ENCODE measurements around the gene PSMB3. TPM values are rescaled to one million over a fixed set of nuclear protein-coding genes. Genes with fewer than 3 reads are reported as not detected.

The PSMB3 gene
- polyA plus RNA-seq, 1 of the 3 experiments (the other 2 are of a cell fraction), result 533 TPM

- Histone ChIP-seq H3F3A (replicated peaks; ENCODE audit: insufficient read depth) (peaks cover 6% of the 10 kb centered on the region), H3K9ac (no peak overlapping the region), H3K27ac (ENCODE audit: low read depth in 2 of 2, low read length in 1 of 2) (no peak overlapping the region), H3K36me3 (replicated peaks in 1 of 2; ENCODE audit: control insufficient read depth in 1 of 2, insufficient read depth in 2 of 2, low read length in 1 of 2) (peaks cover 27 to 81% of the 10 kb centered on the region in 2 experiments), H2AFZ (ENCODE audit: low read depth) (no peak overlapping the region), H3K9me2 (no peaks in the 10 kb centered on the region), H4K20me1 (ENCODE audit: insufficient read depth) (no peaks in the 10 kb centered on the region), H3K27me3 (ENCODE audit: insufficient read depth) (no peaks in the 10 kb centered on the region), H3K4me1 (ENCODE audit: control insufficient read depth in 1 of 2, insufficient read depth in 2 of 2, low read depth in 1 of 2, low read length in 1 of 2) (peaks cover 0 to 4% of the 10 kb centered on the region in 2 experiments; a peak in 1 of 4 replicates), H3K4me2 (no peak overlapping the region), H3K9me3 (no peaks in the 10 kb centered on the region), H3K79me2 (ENCODE audit: insufficient read depth) (no peaks in the 10 kb centered on the region), H3K4me3 (ENCODE audit: low read depth in 2 of 2, low read length in 1 of 2) (no peak overlapping the region)
- DNase-seq, result no peak
- WGBS (ENCODE audit: low lambda C conversion rate), result 87% methylated on average over 10 of the region's 12 CpGs
- ChIA-PET CTCF (interaction anchor here (0.6 to 2.8 kb wide), 4 partner anchors 11 to 181 kb away, joined by 3 to 9 read pairs (median 4); partner anchors contain the start of gene CISD3), POLR2A (interaction anchor here (0.6 to 1.7 kb wide), 2 partner anchors 11 to 65 kb away, joined by 4 to 11 read pairs; no protein-coding TSS in a partner anchor)
- no peak for TF ChIP-seq NFIC (IDR thresholded peaks at IDR 0.05; ENCODE audit: borderline replicate concordance)
- TF ChIP-seq TEAD4 (IDR thresholded peaks at IDR 0.05; ENCODE audit: borderline replicate concordance, insufficient read depth), result no peak
- no peak for TF ChIP-seq CHD2 (IDR thresholded peaks at IDR 0.05; ENCODE audit: low read length, partially characterized antibody)
- TF ChIP-seq TCF12 (IDR thresholded peaks at IDR 0.05), result no peak
- TF ChIP-seq ELF1 (IDR thresholded peaks at IDR 0.05), result no peak
- no peak for TF ChIP-seq JUND (IDR thresholded peaks at IDR 0.05)
- no peak for TF ChIP-seq RCOR1 (IDR thresholded peaks at IDR 0.05; ENCODE audit: low read length)
- TF ChIP-seq RXRA (IDR thresholded peaks at IDR 0.05; ENCODE audit: borderline replicate concordance, low read depth), result no peak
- no peak for TF ChIP-seq CTCF (IDR thresholded peaks at IDR 0.05)
- TF ChIP-seq FOSL2 (IDR thresholded peaks at IDR 0.05; ENCODE audit: borderline replicate concordance, low read depth), result no peak
- no peak for TF ChIP-seq NRF1 (IDR thresholded peaks at IDR 0.05; ENCODE audit: low read depth, low read length)
- TF ChIP-seq GATA2 (CRISPR knock-in tag; IDR thresholded peaks at IDR 0.05), result no peak
- no peak for TF ChIP-seq FOXM1 (IDR thresholded peaks at IDR 0.05; ENCODE audit: low read depth)
These were observed 35.3 kb upstream of the PSMB3 start for GRCh38 chr17:38717139-38717745.

- DNase-seq, result no peak
- Histone ChIP-seq H3K9me2 (no peaks in the 10 kb centered on the region), H4K20me1 (ENCODE audit: insufficient read depth) (no peaks in the 10 kb centered on the region), H3K27me3 (ENCODE audit: insufficient read depth) (no peaks in the 10 kb centered on the region), H3K4me2 (no peak overlapping the region), H3K9me3 (no peaks in the 10 kb centered on the region), H3K9ac (no peak overlapping the region), H3F3A (replicated peaks; ENCODE audit: insufficient read depth) (peaks cover 11% of the 10 kb centered on the region), H3K79me2 (ENCODE audit: insufficient read depth) (no peaks in the 10 kb centered on the region), H3K27ac (ENCODE audit: low read depth in 2 of 2, low read length in 1 of 2) (no peak overlapping the region), H3K4me1 (ENCODE audit: control insufficient read depth in 1 of 2, insufficient read depth in 2 of 2, low read depth in 1 of 2, low read length in 1 of 2) (peaks cover 4 to 13% of the 10 kb centered on the region in 2 experiments; a peak in 1 of 4 replicates), H3K36me3 (replicated peaks in 1 of 2; ENCODE audit: control insufficient read depth in 1 of 2, insufficient read depth in 2 of 2, low read length in 1 of 2) (peaks cover 19 to 71% of the 10 kb centered on the region in 2 experiments), H2AFZ (ENCODE audit: low read depth) (no peak overlapping the region), H3K4me3 (ENCODE audit: low read depth in 2 of 2, low read length in 1 of 2) (no peak overlapping the region)
- ChIA-PET CTCF (interaction anchor here (1.0 to 2.7 kb wide), 3 partner anchors 15 to 52 kb away, joined by 3 to 16 read pairs (median 3); no protein-coding TSS in a partner anchor), POLR2A (interaction anchor here (1.7 kb wide), 1 partner anchor 9 kb away, joined by 3 read pairs; no protein-coding TSS in a partner anchor)
- 97% methylated on average over 19 of the region's 29 CpGs for WGBS (ENCODE audit: low lambda C conversion rate)
- TF ChIP-seq REST (IDR thresholded peaks at IDR 0.05; ENCODE audit: low read depth, low read length) (no peak), EP300 (IDR thresholded peaks at IDR 0.05; ENCODE audit: borderline replicate concordance in 1 of 2, low read depth in 1 of 2, low read length in 1 of 2) (no peak), CHD2 (IDR thresholded peaks at IDR 0.05; ENCODE audit: low read length, partially characterized antibody) (no peak), FOSL2 (IDR thresholded peaks at IDR 0.05; ENCODE audit: borderline replicate concordance, low read depth) (no peak), NRF1 (IDR thresholded peaks at IDR 0.05; ENCODE audit: low read depth, low read length) (no peak)
These were observed 33.1 kb upstream of the PSMB3 start for GRCh38 chr17:38719289-38719942.

Data from SK-N-SH (cell line).